Dermis microvascular lymphatic vessel endothelial cell (primary cell): Measurements from ENCODE around the gene ZNF606. TPM values are rescaled to one million over a fixed set of nuclear protein-coding genes. Genes with fewer than 3 reads are reported as not detected.
A peak's percentile ranks its signal among the peaks of the same experiment; 100 is the strongest.
"Not testable (repeated sequence)": the region's sequence is repeated elsewhere in the genome, so short reads cannot be mapped to it uniquely, and the experiment has no call there.

ENCODE experiments used
- DNase-seq, 2 donors: peaks; one replicate each; pipeline versions ENCODE4 v3.0.0 to v3.0.0-alpha.2; 2010; ENCODE audit warnings: low read depth in 2 of 2
- total RNA-seq: library from RNA; depleted of rRNA; stranded (reverse); fragments of >200 nt; gene quantifications from 2 replicates; pipeline ENCODE4 v1.2.1, GENCODE V29; 2014

Gene ZNF606
- total RNA-seq, 1 donor from 2014 or later, result 4.1 TPM

- no peak for DNase-seq
Measured at GRCh38 chr19:58010507-58010906, 7.9 kb upstream of the ZNF606 start.

DNA sequence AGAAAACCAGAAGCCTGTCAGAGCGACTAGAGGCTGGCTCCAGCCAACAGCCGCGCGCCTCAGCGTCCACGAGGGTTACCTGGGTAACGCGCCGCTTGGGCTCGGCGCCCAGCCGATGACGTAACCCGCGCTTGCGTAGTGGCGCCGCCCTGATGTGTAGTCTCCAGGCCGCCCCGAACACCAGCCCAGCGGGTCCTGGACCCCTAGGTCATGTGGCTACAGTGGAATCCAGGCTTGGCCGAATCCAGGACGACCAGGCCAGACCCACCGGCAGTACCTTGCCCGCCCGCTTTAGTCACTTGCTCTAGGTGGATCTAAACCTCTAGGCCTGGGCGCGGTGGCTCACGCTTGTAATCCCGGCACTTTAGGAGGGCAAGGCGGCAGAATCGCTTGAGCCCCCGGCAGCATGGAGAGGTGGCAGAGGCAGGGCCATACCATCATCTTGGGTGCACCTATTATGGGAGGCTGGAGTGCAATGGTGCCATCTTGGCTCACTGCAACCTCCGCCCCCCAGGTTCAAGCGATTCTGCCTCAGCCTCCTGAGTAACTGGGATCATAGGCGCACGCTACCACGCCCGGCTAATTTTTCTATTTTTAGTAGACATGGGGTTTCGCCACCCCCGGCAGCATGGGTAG, 7.2 kb upstream of the ZNF606 start:
- peak; percentile 50 to 81 for DNase-seq

DNA sequence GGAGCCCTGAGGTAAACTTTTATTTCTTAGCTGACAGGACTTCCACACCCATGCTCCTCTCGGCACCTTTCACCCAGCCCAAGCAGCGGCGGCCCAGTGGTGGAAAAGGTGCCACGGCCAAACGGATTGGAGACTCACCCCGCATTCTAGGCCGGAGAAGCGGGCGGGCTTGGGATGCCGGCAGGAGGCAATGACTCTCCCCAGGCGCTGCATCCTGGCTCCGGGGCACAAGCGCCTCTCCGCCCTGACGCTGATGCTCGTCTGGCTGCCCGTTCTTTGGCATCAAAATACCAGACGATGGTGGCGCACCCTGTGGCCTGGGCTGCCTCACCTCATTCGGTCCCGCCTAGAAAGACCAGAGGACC, 6.7 kb upstream of the ZNF606 start:
- DNase-seq, result no peak

GRCh38 chr19:58008877-58009276, 6.3 kb upstream of the ZNF606 start:
- not testable (repeated sequence) for DNase-seq

GRCh38 chr19:58007285-58007684, 4.7 kb upstream of the ZNF606 start:
- DNase-seq, result peak in 1 of 2 donors; percentile 13

- peak in 1 of 2 donors; percentile 1 for DNase-seq
Measured at GRCh38 chr19:58003174-58003828, 681 bp upstream of the ZNF606 start.

GRCh38 chr19:58001895-58002369, 688 bp downstream of the ZNF606 start:
- DNase-seq, result peak; percentile 6 to 24

- DNase-seq, result no peak
Measured at GRCh38 chr19:58000677-58001076, 1.9 kb downstream of the ZNF606 start.

DNA sequence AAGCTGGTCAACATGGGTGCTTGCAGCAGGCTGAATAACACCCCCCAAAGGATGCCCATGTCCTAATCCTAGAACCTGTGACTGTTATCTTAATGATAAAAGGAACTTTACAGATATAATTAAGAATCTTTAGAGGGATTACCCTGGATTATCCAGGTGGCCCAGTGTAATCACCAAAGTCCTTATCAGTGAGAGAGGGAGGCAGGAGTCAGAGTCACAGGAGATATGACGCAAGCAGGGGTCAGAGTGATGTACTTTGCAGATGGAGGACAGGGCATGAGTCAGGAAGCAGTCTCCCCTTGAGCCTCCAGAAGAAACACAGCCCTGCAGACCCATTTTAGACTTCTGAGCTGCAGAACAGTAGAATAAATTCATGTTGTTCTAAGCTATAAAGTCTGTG, 9.8 kb downstream of the ZNF606 start:
- DNase-seq, result no peak

DNA sequence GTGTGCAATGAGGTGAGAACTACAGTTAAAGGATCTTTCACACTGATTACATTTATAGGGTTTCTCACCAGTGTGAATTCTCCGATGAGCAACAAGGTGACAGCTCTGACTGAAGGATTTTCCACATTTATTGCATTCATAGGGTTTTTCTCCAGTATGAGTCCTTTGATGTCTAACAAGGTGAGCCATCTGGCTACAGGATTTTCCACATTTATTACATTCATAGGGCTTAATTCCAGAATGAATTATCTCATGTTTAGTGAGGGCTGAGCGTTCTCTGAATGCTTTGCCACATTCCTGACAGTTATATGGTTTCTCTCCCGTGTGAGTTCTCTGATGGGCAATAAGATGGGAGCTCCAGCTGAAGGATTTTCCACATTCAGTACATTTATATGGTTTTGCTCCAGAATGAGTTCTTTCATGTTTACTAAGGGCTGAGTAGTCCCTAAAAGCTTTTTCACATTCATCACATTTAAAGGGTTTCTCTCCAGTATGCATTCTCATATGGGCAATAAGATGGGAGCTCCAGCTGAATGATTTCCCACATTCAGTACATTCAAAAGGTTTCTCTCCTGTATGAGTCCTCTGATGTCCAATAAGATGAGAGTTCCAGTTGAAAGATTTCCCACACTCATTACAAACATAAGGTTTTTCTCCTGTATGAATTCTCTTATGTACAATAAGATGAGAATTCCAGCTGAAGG, 23.9 kb downstream of the ZNF606 start:
- DNase-seq, result no peak

GRCh38 chr19:57974434-57974833, 28.2 kb downstream of the ZNF606 start, which contains the start of gene C19orf18:
TSS of gene C19orf18 (minus strand) at chr19:57974534. CDS start at chr19:57974432, 102 bp downstream.
- DNase-seq, result no peak

- DNase-seq, result no peak
Measured at GRCh38 chr19:57964761-57965160, 37.9 kb downstream of the ZNF606 start.

DNA sequence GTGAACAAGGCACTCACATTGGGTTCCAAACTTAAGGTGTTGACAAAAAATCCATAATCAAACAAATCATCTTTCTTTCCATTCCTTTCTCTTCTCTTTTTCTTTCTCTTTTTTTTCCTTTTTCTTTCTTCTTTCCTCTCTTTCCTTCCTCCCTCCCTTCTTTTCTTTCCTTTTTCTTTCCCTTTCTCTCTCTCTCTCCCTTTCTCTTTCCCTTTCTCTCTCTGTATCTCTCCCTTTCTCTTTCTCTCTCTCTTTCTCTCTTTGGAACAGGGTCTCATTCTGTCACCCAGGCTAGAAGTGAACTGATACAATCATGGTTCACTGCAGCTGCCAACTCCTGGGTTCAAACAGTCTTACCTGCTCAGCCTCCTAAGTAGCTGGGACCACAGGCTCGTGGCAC, 40.8 kb downstream of the ZNF606 start:
- DNase-seq, result no peak

- DNase-seq, result no peak
Measured at GRCh38 chr19:57954996-57955395, 47.6 kb downstream of the ZNF606 start.

- DNase-seq, result no peak
Measured at GRCh38 chr19:57949702-57950101, 52.9 kb downstream of the ZNF606 start.

DNA sequence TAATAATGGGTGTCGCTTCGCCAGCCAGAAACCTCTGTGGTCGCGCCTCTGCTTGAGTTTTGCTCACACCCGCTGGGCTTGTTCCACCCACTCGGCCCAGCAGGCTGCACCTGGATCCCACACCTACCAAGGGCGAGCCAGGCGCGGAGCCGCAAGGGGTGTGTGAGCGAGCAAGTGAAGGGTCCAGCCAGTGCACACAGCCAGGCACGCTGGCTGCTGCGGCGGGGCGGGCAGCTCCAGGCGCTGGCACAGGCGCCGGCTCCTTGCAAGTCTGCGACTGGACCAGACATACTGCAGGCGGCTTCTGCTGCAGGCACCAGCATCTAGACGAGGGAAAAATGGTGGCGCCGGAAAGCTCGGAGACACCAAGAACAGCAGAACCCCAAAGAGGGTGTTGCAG, 53.3 kb downstream of the ZNF606 start:
- DNase-seq, result no peak

DNA sequence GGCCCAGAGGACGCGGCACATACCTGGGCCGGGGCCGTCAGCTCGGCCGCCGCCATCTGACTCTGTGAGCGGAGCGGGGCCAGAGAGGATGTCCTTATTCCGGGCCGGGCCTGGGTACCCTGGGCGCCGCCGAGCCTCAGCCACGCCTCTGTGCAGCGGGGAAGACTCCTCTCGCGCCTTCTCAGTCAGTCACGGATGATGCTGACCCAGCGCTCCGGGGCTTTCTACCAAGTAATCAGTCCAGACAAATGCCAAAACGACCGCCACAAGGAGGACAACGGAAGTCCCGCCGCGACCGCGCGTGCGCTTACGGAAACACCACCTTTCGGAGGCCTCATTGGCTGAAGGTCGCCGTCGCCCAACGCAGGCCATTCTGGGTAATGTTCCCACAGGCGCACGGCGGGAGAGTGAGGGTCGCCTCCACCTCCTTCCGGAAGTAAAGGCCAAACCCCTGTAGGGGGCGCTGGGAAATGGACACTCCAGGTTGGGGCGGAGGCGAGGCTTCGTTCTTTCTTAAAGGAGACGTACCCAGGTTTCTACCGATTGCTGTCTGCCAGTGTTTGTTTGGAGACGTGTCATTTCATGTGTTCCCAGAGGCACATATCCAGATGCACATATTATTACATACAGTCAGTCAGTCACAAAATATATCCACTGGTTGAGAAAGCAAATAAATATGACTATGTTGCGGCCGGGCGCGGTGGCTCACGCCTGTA, 55.0 kb downstream of the ZNF606 start, which contains the start of gene ZNF256:
TSS of gene ZNF256 (minus strand) at position 288 of the 716 bp plus-strand sequence. CDS start at position 56, 232 bp downstream.
- peak; percentile 81 to 91 for DNase-seq

DNA sequence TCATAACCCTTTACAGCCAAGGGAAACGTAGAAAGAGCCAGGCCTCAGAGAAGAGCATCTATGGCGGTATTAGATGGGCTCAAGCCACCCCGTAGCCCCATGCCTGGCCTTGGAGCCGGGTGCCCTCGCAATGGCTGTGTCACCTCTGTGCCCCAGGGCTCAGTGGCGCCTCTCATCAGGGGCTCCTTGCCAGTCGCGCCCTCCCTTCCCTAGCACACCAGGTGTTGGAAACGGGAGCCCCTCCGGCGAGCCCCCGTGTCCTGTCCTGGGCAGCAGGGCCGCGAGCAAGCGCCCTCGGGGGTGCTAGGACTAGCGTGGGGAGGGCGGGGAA, 55.6 kb downstream of the ZNF606 start:
- DNase-seq, result no peak

- no peak for DNase-seq
Measured at GRCh38 chr19:57946316-57946715, 56.3 kb downstream of the ZNF606 start.

DNA sequence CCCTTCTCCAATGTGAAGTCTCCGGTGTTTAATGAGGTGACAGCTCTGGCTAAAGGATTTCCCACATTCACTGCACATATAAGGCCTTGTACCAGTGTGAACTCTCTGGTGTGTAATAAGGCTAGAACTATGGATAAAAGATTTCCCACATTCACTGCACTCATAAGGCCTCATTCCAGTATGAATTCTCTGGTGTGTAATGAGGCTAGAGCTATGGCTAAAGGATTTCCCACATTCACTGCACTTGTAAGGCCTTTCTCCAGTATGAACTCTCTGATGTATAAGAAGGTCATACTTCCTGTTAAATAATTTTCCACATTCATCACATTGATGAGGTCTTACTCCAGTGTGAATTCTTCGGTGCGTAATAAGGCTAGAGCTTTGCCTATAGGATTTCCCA, 61.0 kb downstream of the ZNF606 start:
- DNase-seq, result no peak

DNA sequence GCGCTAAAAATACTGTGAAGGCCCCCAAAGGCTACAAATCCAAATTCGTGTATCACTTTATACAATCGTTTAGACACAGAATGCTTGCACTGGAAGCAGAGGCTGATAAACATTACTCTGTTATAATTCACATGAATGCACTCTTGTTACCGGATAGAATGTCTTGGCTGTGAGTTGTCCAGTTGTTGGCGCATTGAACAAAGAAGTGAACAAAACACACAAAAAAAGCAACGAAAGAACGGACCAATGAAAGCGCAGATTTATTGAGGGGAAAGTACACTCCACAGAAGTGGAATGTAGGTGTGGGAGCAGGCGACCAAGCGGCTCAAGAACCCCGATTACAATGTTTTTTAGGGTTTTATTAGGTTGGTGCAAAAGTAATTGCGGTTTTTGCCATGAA, 66.9 kb downstream of the ZNF606 start:
- DNase-seq, result no peak
